ENCODE results near the gene CLEC4M.
"Not testable (repeated sequence)": the region's sequence is repeated elsewhere in the genome, so short reads cannot be mapped to it uniquely, and the experiment has no call there.

CLEC4M gene

DNA sequence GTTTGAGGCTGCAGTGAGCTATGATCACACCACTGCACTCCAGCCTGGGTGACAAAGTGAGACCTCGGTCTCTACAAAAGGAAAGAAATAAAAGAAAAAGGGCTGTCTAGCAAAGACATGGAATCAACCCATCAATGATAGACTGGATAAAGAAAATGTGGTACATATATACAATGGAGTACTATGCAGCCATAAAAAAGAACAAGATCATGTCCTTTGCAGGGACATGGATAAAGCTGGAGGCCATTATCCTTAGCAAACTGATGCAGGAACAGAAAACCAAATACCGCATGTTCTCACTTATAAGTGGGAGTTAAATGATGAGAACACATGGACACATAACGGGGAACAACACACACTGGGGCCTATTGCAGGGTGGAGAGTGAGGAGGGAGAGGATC, 53.0 kb downstream of the CLEC4M start:
- not testable (repeated sequence) for DNase-seq

- DNase-seq: no peak
Measured at GRCh38 chr19:7817801-7818200, 54.8 kb downstream of the CLEC4M start.

- DNase-seq: no peak
Measured at GRCh38 chr19:7818806-7819205, 55.8 kb downstream of the CLEC4M start.

All from activated CD4-positive, alpha-beta T cell treated with anti-CD3 and anti-CD28 coated beads, Interleukin-2, amount 50 U/mL, for 48 hours (primary cell).